Measurements from ENCODE around the gene SLC25A42.

The SLC25A42 gene

GRCh38 chr19:19054939-19055440 lies 8.8 kb upstream of the SLC25A42 start:
- H3K4me3 Mint-ChIP-seq, result no peak overlapping the region
- ATAC-seq (replicated peaks) (no peak), DNase-seq (no peak)
- peaks cover 0 to 2% of the 10 kb centered on the region in 2 donors for H3K4me1 Mint-ChIP-seq (ENCODE audit: low read depth in 2 of 2)
- H3K27me3 Mint-ChIP-seq, result no peaks in the 10 kb centered on the region
- peaks cover 11% of the 10 kb centered on the region for H3K36me3 Mint-ChIP-seq (ENCODE audit: insufficient read depth)
- no peak overlapping the region for H3K27ac Mint-ChIP-seq
- H3K9me3 Mint-ChIP-seq, result no peaks in the 10 kb centered on the region

GRCh38 chr19:19055701-19056100 lies 8.1 kb upstream of the SLC25A42 start:
- no peak for ATAC-seq (replicated peaks)
- H3K27ac Mint-ChIP-seq, result no peak overlapping the region
- H3K9me3 Mint-ChIP-seq, result no peaks in the 10 kb centered on the region
- peaks cover 11% of the 10 kb centered on the region for H3K36me3 Mint-ChIP-seq (ENCODE audit: insufficient read depth)
- no peak overlapping the region for H3K4me3 Mint-ChIP-seq
- peaks cover 0 to 2% of the 10 kb centered on the region in 2 donors for H3K4me1 Mint-ChIP-seq (ENCODE audit: low read depth in 2 of 2)
- no peaks in the 10 kb centered on the region for H3K27me3 Mint-ChIP-seq
- no peak for DNase-seq

- ATAC-seq (replicated peaks) (no peak), DNase-seq (no peak)
- Mint-ChIP-seq H3K36me3 (ENCODE audit: insufficient read depth) (peaks cover 11% of the 10 kb centered on the region), H3K27ac (no peak overlapping the region), H3K27me3 (no peaks in the 10 kb centered on the region), H3K4me1 (ENCODE audit: low read depth in 2 of 2) (peaks cover 0 to 2% of the 10 kb centered on the region in 2 donors), H3K4me3 (no peak overlapping the region), H3K9me3 (no peaks in the 10 kb centered on the region)
Measured at GRCh38 chr19:19056636-19057275, 7.0 kb upstream of the SLC25A42 start.

GRCh38 chr19:19057317-19057716 lies 6.5 kb upstream of the SLC25A42 start:
- no peak for DNase-seq
- Mint-ChIP-seq H3K27me3 (no peaks in the 10 kb centered on the region), H3K4me3 (no peak overlapping the region), H3K36me3 (ENCODE audit: insufficient read depth) (peaks cover 11% of the 10 kb centered on the region), H3K4me1 (ENCODE audit: low read depth in 2 of 2) (peaks cover 0 to 2% of the 10 kb centered on the region in 2 donors), H3K27ac (no peak overlapping the region), H3K9me3 (no peaks in the 10 kb centered on the region)
- no peak for ATAC-seq (replicated peaks)

GRCh38 chr19:19057720-19058119 lies 6.1 kb upstream of the SLC25A42 start:
- H3K27me3 Mint-ChIP-seq, result no peaks in the 10 kb centered on the region
- no peak for DNase-seq
- no peaks in the 10 kb centered on the region for H3K9me3 Mint-ChIP-seq
- H3K36me3 Mint-ChIP-seq (ENCODE audit: insufficient read depth), result peaks cover 11% of the 10 kb centered on the region
- H3K27ac Mint-ChIP-seq, result no peak overlapping the region
- no peak for ATAC-seq (replicated peaks)
- no peak overlapping the region for H3K4me3 Mint-ChIP-seq
- peaks cover 0 to 3% of the 10 kb centered on the region in 2 donors for H3K4me1 Mint-ChIP-seq (ENCODE audit: low read depth in 2 of 2)

GRCh38 chr19:19059018-19059836 lies 4.6 kb upstream of the SLC25A42 start:
- Mint-ChIP-seq H3K27ac (no peak overlapping the region), H3K9me3 (no peaks in the 10 kb centered on the region), H3K4me3 (no peak overlapping the region), H3K4me1 (ENCODE audit: low read depth in 2 of 2) (peaks cover 2 to 5% of the 10 kb centered on the region in 2 donors), H3K27me3 (no peaks in the 10 kb centered on the region), H3K36me3 (ENCODE audit: insufficient read depth) (peaks cover 14% of the 10 kb centered on the region)
- DNase-seq, result no peak
- no peak for ATAC-seq (replicated peaks)

- Mint-ChIP-seq H3K4me1 (ENCODE audit: low read depth in 2 of 2) (peaks cover 10 to 12% of the 10 kb centered on the region in 2 donors), H3K27ac (peak overlapping the region in 1 of 2 donors; percentile 49), H3K4me3 (no peak overlapping the region), H3K27me3 (no peaks in the 10 kb centered on the region), H3K36me3 (ENCODE audit: insufficient read depth) (peaks cover 18% of the 10 kb centered on the region), H3K9me3 (no peaks in the 10 kb centered on the region)
- ATAC-seq (replicated peaks) (no peak), DNase-seq (no peak)
Measured at GRCh38 chr19:19059837-19060611, 3.8 kb upstream of the SLC25A42 start.

GRCh38 chr19:19061506-19061905 lies 2.3 kb upstream of the SLC25A42 start:
- no peak overlapping the region for H3K4me3 Mint-ChIP-seq
- H3K4me1 Mint-ChIP-seq (ENCODE audit: low read depth in 2 of 2), result peaks cover 17 to 18% of the 10 kb centered on the region in 2 donors
- H3K27ac Mint-ChIP-seq, result peak overlapping the region in 1 of 2 donors; percentile 49
- peaks cover 19% of the 10 kb centered on the region for H3K36me3 Mint-ChIP-seq (ENCODE audit: insufficient read depth)
- H3K9me3 Mint-ChIP-seq, result no peaks in the 10 kb centered on the region
- H3K27me3 Mint-ChIP-seq, result no peaks in the 10 kb centered on the region
- ATAC-seq (replicated peaks) (no peak), DNase-seq (no peak)

- peaks cover 22 to 27% of the 10 kb centered on the region in 2 donors for H3K4me1 Mint-ChIP-seq (ENCODE audit: low read depth in 2 of 2)
- H3K27me3 Mint-ChIP-seq, result no peaks in the 10 kb centered on the region
- peak overlapping the region; percentile 89 to 92 for H3K4me3 Mint-ChIP-seq
- ATAC-seq (replicated peaks), result no peak
- no peak overlapping the region for H3K27ac Mint-ChIP-seq
- DNase-seq, result no peak
- H3K9me3 Mint-ChIP-seq, result no peaks in the 10 kb centered on the region
- H3K36me3 Mint-ChIP-seq (ENCODE audit: insufficient read depth), result peaks cover 16% of the 10 kb centered on the region
Measured at GRCh38 chr19:19062454-19063182, 1.2 kb upstream of the SLC25A42 start.

GRCh38 chr19:19064098-19064722 lies 416 bp downstream of the SLC25A42 start:
- Mint-ChIP-seq H3K9me3 (no peaks in the 10 kb centered on the region), H3K4me1 (ENCODE audit: low read depth in 2 of 2) (peaks cover 25 to 35% of the 10 kb centered on the region in 2 donors), H3K36me3 (ENCODE audit: insufficient read depth) (peaks cover 16% of the 10 kb centered on the region), H3K27me3 (no peaks in the 10 kb centered on the region), H3K4me3 (peak overlapping the region; percentile 89 to 92), H3K27ac (peak overlapping the region; percentile 81 to 89)
- ATAC-seq (replicated peaks), result peak; percentile 29
- no peak for DNase-seq

- ATAC-seq (replicated peaks) (no peak), DNase-seq (peak in 1 of 3 experiments; percentile 20)
- H3K27me3 Mint-ChIP-seq, result no peaks in the 10 kb centered on the region
- peak overlapping the region; percentile 89 to 92 for H3K4me3 Mint-ChIP-seq
- peaks cover 19% of the 10 kb centered on the region for H3K36me3 Mint-ChIP-seq (ENCODE audit: insufficient read depth)
- H3K4me1 Mint-ChIP-seq (ENCODE audit: low read depth in 2 of 2), result peaks cover 29 to 41% of the 10 kb centered on the region in 2 donors
- no peaks in the 10 kb centered on the region for H3K9me3 Mint-ChIP-seq
- peak overlapping the region; percentile 81 to 89 for H3K27ac Mint-ChIP-seq
Measured at GRCh38 chr19:19064811-19065745, 1.3 kb downstream of the SLC25A42 start.

All from effector memory CD8-positive, alpha-beta T cell (primary cell).